Mammary epithelial cell (primary cell): Measurements from ENCODE around the gene OGG1.

Source experiments
- CTCF ChIP-seq, 2 donors: IDR thresholded peaks in 1 of 2; conservative IDR thresholded peaks in 1 of 2; 2 replicates each; pipeline ENCODE4 v1.5.1; 2011 to 2012; ENCODE audit warnings: inconsistent platforms in 2 of 2, low read length in 2 of 2, mild to moderate bottlenecking in 2 of 2, control low read depth in 1 of 2, low read depth in 1 of 2; ENCODE audit not compliant: insufficient read depth in 1 of 2; ENCODE audit errors: extremely low read depth in 1 of 2
- EZH2 ChIP-seq: IDR thresholded peaks from 2 replicates; pipeline ENCODE4 v1.6.1; 2012; ENCODE audit warnings: low read length, inconsistent platforms, borderline replicate concordance

DNA sequence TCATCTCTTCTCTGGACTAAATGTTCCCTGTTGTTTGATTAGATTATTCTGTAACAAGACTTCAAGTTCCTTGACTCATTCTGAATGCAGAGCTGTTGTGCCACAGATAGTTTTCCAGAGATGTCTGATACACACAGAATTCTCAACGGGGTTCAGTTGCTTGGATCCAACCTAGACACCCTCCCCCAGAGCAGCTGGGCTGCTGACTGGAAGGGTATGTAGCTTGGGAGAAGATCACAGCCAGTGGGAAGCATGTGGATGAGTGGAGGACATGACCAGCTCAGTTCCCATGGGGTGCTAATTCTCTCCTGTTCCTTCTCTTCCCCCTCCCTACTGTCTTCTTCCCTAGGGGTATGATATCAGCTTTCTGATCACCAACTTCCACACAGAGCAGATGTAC lies 53.7 kb downstream of the OGG1 start:
- TF ChIP-seq CTCF (conservative IDR thresholded peaks at IDR 0.05 in 1 of 2, IDR thresholded peaks at IDR 0.05 in 1 of 2; ENCODE audit: extremely low read depth in 1 of 2, insufficient read depth in 1 of 2, low read depth in 1 of 2, low read length in 2 of 2) (no peak), EZH2 (no peak)
